GM10847 (cell line): ENCODE results near the gene TMEM269.

Source experiments
- POLR2A ChIP-seq: IDR thresholded peaks from 2 replicates; pipeline ENCODE4 v1.6.1; 2011; ENCODE audit not compliant: insufficient read length; ENCODE audit errors: extremely low read depth

TMEM269 gene

GRCh38 chr1:42786097-42786496 lies 1.3 kb downstream of the TMEM269 start:
- TF ChIP-seq POLR2A, result no peak

GRCh38 chr1:42788021-42788420 lies 3.2 kb downstream of the TMEM269 start:
- no peak for TF ChIP-seq POLR2A

GRCh38 chr1:42793824-42794223 lies 9.0 kb downstream of the TMEM269 start:
- no peak for TF ChIP-seq POLR2A

DNA sequence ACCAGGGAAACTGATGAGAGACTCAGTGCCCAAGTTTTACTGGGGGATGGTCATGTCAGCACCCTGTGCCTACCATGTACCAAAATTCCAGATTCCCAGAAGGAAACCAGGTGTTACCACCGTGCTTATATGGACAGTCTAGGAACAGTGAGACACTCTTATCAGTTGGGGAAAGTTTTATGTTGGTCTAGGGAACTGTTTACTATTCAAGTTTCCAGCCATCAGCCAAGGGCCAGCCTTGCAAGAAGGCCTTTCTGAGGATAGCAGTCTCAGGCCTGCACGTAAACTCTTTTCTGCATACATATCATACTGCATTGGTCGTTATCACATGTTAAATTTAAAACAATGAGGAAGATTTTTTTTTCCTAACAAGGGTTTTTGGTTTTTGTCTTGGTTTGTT lies 12.6 kb downstream of the TMEM269 start:
- no peak for TF ChIP-seq POLR2A

DNA sequence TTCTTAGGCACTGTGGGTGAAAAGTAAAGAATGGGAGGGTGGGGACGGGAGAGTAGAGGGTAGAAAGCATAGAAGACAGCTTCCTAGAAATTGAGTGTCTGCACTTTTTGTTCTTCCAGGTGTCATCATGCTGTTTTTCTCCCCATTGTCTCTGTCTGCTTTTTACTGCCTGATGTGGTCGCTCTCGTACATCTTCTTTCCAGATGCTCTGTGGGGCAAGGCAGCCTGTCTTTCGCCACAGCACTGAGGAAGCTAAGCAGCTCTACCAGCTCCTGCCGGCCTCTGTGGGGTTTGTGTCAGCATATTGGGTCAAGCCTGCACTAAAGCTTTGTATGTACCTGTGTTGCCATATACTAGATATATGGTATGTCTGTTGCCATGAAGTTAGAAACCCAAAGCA lies 13.2 kb downstream of the TMEM269 start:
- no peak for TF ChIP-seq POLR2A

GRCh38 chr1:42801832-42802473 lies 17.2 kb downstream of the TMEM269 start:
- no peak for TF ChIP-seq POLR2A

- no peak for TF ChIP-seq POLR2A
Measured at GRCh38 chr1:42806171-42806570, 21.4 kb downstream of the TMEM269 start.

DNA sequence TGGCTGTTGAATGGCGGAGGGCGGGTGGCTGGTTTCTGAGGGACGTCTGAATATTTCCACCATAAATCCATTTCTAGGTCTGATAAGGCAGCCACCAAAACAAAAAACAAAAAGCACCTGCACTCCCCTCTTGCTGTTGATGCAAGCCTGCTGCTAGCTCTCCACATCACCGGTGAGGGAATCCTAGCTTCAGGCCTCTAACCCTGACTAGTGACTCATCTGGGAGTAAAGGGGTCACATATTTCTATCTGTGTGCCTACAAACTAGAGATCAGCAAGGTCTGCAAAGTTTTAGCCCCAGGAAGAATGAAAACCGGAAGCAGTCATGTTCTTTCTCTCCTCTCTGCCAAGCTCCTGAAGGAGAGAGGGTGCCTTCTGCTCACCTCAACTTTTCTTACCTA lies 21.8 kb downstream of the TMEM269 start:
- TF ChIP-seq POLR2A, result no peak

DNA sequence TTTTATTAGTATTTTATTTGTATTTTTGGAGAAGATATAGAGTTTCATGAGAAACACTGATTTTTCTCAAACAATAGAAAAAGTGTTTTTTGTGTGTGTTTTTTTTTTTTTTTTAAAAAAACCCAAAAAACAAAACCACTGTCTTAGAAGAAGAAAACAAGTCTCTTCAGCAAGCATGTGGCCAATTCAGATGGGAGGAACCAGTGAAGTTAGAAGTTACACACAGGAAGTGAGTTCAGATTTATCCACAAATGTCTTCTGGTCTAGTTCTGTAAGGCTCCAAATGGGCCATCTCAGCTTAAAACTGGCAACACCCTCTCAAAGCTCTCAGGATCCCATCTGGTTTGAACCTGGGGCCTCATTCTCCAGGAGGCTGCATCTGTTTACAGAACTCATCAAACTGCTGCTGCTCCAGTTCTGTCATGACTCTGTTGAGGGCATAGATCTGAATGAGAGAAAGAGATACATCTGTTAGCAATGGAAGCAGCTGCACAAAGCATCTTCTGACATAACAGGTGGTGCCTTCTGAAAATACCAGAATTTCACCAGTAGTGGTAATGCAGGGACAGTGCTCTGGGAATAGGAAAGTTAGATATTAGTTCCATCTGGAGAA lies 22.4 kb downstream of the TMEM269 start:
- no peak for TF ChIP-seq POLR2A

DNA sequence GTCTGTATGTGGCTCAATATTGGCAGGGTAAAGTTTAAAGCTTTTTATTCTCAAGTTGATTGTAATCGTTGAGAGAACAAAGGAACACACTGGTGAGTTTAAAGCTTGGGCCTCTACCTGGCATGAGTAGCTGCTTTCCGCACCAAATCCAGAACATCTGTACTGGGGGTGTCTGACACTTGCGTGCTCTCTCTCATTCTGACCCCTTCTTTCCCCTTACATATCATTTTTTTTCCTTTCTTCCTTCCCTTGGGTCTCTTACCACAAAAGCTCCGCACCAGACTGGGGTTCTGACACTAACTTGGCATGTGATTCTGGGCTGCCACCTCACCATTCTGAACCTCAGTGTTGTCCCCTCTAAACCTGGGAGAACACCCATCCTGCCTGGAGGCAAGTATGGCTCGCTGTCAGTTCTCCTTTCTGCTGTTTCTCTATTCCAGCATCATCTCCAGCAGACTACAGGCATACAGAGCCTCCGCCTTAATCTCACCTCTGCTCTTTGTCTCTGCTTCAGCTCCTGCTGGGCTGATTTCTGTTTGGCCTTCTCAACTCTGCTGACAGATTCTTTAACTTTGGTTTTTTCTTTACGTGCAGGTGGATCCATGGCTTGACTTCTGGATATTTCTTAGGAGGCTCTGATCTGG lies 31.3 kb downstream of the TMEM269 start:
- TF ChIP-seq POLR2A, result no peak

GRCh38 chr1:42816585-42817439 lies 32.0 kb downstream of the TMEM269 start, which contains the start of the genes ERMAP and SVBP:
ERMAP (plus strand) TSS chr1:42817122; CDS start chr1:42830449, 13,327 bp downstream.
SVBP (minus strand) TSS chr1:42817397; CDS start chr1:42816544, 853 bp downstream.
- peak; percentile 61 for TF ChIP-seq POLR2A

GRCh38 chr1:42817440-42817767 lies 32.6 kb downstream of the TMEM269 start:
- TF ChIP-seq POLR2A, result no peak

- no peak for TF ChIP-seq POLR2A
Measured at GRCh38 chr1:42817976-42818375, 33.2 kb downstream of the TMEM269 start.

GRCh38 chr1:42820813-42821212 lies 36.0 kb downstream of the TMEM269 start:
- no peak for TF ChIP-seq POLR2A

DNA sequence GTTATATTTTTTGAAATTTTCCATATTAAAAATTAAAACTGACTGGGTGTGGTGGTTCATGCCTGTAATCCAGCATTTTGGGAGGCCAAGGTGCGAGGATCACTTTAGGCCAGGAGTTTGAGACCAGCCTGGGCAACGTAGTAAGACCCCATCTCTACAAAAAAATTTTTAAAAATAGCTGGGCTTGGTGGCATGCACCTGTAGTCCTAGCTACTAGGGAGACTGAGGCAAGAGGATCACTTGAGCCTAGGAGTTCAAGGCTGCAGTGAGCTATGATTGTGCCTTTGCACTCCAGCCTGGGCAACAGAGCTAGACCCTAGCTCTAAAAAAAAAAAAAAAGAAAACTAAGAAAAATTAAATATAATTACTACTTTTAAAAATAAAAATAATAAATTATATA lies 36.9 kb downstream of the TMEM269 start:
- no peak for TF ChIP-seq POLR2A

DNA sequence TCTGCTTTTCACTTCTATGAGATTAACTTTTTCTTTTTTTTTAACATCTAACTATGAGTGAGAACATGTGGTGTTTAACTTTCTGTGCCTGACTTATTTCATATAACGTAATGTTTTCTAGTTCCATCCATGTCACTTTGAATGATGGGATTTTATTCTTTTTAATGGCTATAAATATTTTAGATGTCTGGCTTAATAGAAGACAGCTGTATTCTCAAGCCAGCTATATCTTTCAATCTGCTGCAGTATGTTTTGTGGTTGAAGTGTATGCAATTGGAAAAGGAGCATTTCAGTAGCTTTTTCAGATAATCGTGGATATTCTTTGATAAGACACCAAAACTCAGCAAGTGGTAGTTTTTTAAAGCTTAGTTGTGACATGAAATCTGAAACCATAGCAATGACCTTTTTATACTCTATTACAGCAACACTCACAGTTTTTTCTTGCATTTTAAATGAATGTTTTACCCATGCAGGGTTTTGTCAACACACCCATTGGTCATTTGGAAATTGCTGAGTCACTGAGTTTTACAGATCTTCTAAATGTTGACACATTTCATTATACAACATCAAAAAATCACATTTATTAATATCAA lies 38.1 kb downstream of the TMEM269 start:
- no peak for TF ChIP-seq POLR2A
